ENCODE data around the gene XCR1. TPM values are rescaled to one million over a fixed set of nuclear protein-coding genes. Genes with fewer than 3 reads are reported as not detected.
A peak's percentile ranks its signal among the peaks of the same experiment; 100 is the strongest.

The XCR1 gene
- total and polyA plus RNA-seq, 9 of the 15 experiments (the other 6 are each of a cell fraction or from before 2014, with no cell fraction given) = not detected

- TF ChIP-seq ZNF318 (IDR thresholded peaks at IDR 0.05; ENCODE audit: borderline replicate concordance in 1 of 2, low read depth in 1 of 2) (no peak), EGR1 (conservative IDR thresholded peaks at IDR 0.05) (peak; percentile 91), NRF1 (conservative IDR thresholded peaks at IDR 0.05 in 1 of 2, IDR thresholded peaks at IDR 0.05 in 1 of 2) (peak; percentile 41 to 60), ATF2 (CRISPR knock-in tag; IDR thresholded peaks at IDR 0.05) (no peak), L3MBTL2 (IDR thresholded peaks at IDR 0.05) (peak; percentile 99), PTBP1 (IDR thresholded peaks at IDR 0.05; ENCODE audit: low read depth, low read length) (no peak), ZNF695 (CRISPR knock-in tag; IDR thresholded peaks at IDR 0.05) (no peak), HDAC8 (tag; IDR thresholded peaks at IDR 0.05) (no peak), GABPB2 (CRISPR knock-in tag; conservative IDR thresholded peaks at IDR 0.05) (no peak), POLR2H (tag; IDR thresholded peaks at IDR 0.05; ENCODE audit: low read depth) (no peak), STAG1 (CRISPR knock-in tag; IDR thresholded peaks at IDR 0.05; ENCODE audit: borderline replicate concordance) (no peak), MED1 (CRISPR knock-in tag; IDR thresholded peaks at IDR 0.05; ENCODE audit: borderline replicate concordance) (no peak), NCOA4 (IDR thresholded peaks at IDR 0.05; ENCODE audit: partially characterized antibody) (no peak), DNMT1 (IDR thresholded peaks at IDR 0.05) (no peak), NFRKB (IDR thresholded peaks at IDR 0.05; ENCODE audit: low read depth) (peak; percentile 69; the same call in 1 of the 2 replicates), PCBP1 (IDR thresholded peaks at IDR 0.05; ENCODE audit: low read depth, low read length, poor library complexity, severe bottlenecking) (no peak), PTTG1 (tag; IDR thresholded peaks at IDR 0.05; ENCODE audit: low read depth) (no peak), MAZ (CRISPR knock-in tag; conservative IDR thresholded peaks at IDR 0.05 in 1 of 2, IDR thresholded peaks at IDR 0.05 in 1 of 2) (peak; percentile 91 to 97), ZNF717 (CRISPR knock-in tag; IDR thresholded peaks at IDR 0.05) (no peak)
These were observed 31.8 kb downstream of the XCR1 start, which contains the start of gene FYCO1 (continued) for GRCh38 chr3:45995236-45996192.

All from K562 (cell line).